Neural crest cell (in vitro differentiated cells): Measurements from ENCODE around the gene SMOC2. TPM values are rescaled to one million over a fixed set of nuclear protein-coding genes. Genes with fewer than 3 reads are reported as not detected.

Experiments
- DNase-seq: peaks from one replicate; pipeline ENCODE4 v3.0.0; 2021; ENCODE audit warnings: low read depth, mixed read lengths, low spot score
- H3K27ac Mint-ChIP-seq: one replicate; pipeline ENCODE4 v1.8.0; 2021; ENCODE audit warnings: mild to moderate bottlenecking, mixed read lengths; ENCODE audit not compliant: unreplicated experiment
- H3K27me3 Mint-ChIP-seq: 2 replicates; pipeline ENCODE4 v1.8.0; 2021; ENCODE audit warnings: low read depth, mild to moderate bottlenecking, mixed read lengths
- H3K36me3 Mint-ChIP-seq: 2 replicates; pipeline ENCODE4 v1.8.0; 2021; ENCODE audit warnings: low read depth, mild to moderate bottlenecking, mixed read lengths
- H3K4me1 Mint-ChIP-seq: 2 replicates; pipeline ENCODE4 v1.8.0; 2021; ENCODE audit warnings: mixed read lengths
- H3K4me3 Mint-ChIP-seq: one replicate; pipeline ENCODE4 v1.8.0; 2021; ENCODE audit warnings: mild to moderate bottlenecking, mixed read lengths
- H3K9me3 Mint-ChIP-seq: 2 replicates; pipeline ENCODE4 v1.8.0; 2021; ENCODE audit warnings: mixed read lengths
- CTCF ChIP-seq: fragments of 200-600 bp; sonication (generic); conservative IDR thresholded peaks from 2 replicates; pipeline ENCODE4 v1.5.0; 2021; ENCODE audit warnings: antibody characterized with exemption, mild to moderate bottlenecking
- total RNA-seq: library from RNA; stranded (reverse); gene quantifications from 2 replicates; pipeline ENCODE4 v1.2.1, GENCODE V29; 2021

SMOC2 gene
- total RNA-seq, 1 donor from 2014 or later = 0.23 TPM

GRCh38 chr6:168678588-168678987 is 237.6 kb downstream of the SMOC2 start:
- Mint-ChIP-seq H3K27me3 (peaks cover 1% of the 10 kb centered on the region), H3K27ac (peak overlapping the region; percentile 36), H3K4me1 (peaks cover 13% of the 10 kb centered on the region), H3K36me3 (peaks cover 3% of the 10 kb centered on the region), H3K4me3 (no peak overlapping the region), H3K9me3 (peaks cover 14% of the 10 kb centered on the region)
- TF ChIP-seq CTCF = no peak
- no peak for DNase-seq

GRCh38 chr6:168681748-168682147 is 240.8 kb downstream of the SMOC2 start:
- Mint-ChIP-seq H3K4me3 (no peak overlapping the region), H3K4me1 (peaks cover 18% of the 10 kb centered on the region), H3K27ac (no peak overlapping the region), H3K9me3 (peaks cover 14% of the 10 kb centered on the region), H3K27me3 (peaks cover 5% of the 10 kb centered on the region), H3K36me3 (peaks cover 3% of the 10 kb centered on the region)
- DNase-seq = no peak
- TF ChIP-seq CTCF = no peak

- Mint-ChIP-seq H3K27ac (peak overlapping the region; percentile 82), H3K9me3 (peaks cover 14% of the 10 kb centered on the region), H3K27me3 (peaks cover 5% of the 10 kb centered on the region), H3K36me3 (peaks cover 3% of the 10 kb centered on the region), H3K4me1 (peaks cover 21% of the 10 kb centered on the region), H3K4me3 (no peak overlapping the region)
- no peak for DNase-seq
- no peak for TF ChIP-seq CTCF
Observed at GRCh38 chr6:168683621-168684020, 242.6 kb downstream of the SMOC2 start.

GRCh38 chr6:168684471-168684870 is 243.5 kb downstream of the SMOC2 start:
- Mint-ChIP-seq H3K27me3 (peaks cover 5% of the 10 kb centered on the region), H3K4me3 (no peak overlapping the region), H3K36me3 (peaks cover 3% of the 10 kb centered on the region), H3K27ac (no peak overlapping the region), H3K4me1 (peaks cover 21% of the 10 kb centered on the region), H3K9me3 (peaks cover 12% of the 10 kb centered on the region)
- no peak for TF ChIP-seq CTCF
- DNase-seq = no peak

- no peak for DNase-seq
- Mint-ChIP-seq H3K36me3 (peaks cover 3% of the 10 kb centered on the region), H3K4me3 (no peak overlapping the region), H3K4me1 (peaks cover 21% of the 10 kb centered on the region), H3K27me3 (peaks cover 5% of the 10 kb centered on the region), H3K9me3 (peaks cover 11% of the 10 kb centered on the region), H3K27ac (no peak overlapping the region)
- no peak for TF ChIP-seq CTCF
Observed at GRCh38 chr6:168684906-168685305, 243.9 kb downstream of the SMOC2 start.
